ENCODE measurements around the gene SPTA1.

SPTA1 gene

GRCh38 chr1:158564608-158565007, 121.9 kb downstream of the SPTA1 start:
- no peak for DNase-seq (ENCODE audit: low read depth)
- TF ChIP-seq, protein P1, sequence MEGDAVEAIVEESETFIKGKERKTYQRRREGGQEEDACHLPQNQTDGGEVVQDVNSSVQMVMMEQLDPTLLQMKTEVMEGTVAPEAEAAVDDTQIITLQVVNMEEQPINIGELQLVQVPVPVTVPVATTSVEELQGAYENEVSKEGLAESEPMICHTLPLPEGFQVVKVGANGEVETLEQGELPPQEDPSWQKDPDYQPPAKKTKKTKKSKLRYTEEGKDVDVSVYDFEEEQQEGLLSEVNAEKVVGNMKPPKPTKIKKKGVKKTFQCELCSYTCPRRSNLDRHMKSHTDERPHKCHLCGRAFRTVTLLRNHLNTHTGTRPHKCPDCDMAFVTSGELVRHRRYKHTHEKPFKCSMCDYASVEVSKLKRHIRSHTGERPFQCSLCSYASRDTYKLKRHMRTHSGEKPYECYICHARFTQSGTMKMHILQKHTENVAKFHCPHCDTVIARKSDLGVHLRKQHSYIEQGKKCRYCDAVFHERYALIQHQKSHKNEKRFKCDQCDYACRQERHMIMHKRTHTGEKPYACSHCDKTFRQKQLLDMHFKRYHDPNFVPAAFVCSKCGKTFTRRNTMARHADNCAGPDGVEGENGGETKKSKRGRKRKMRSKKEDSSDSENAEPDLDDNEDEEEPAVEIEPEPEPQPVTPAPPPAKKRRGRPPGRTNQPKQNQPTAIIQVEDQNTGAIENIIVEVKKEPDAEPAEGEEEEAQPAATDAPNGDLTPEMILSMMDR (IDR thresholded peaks at IDR 0.05; ENCODE audit: insufficient read depth, low read depth, low read length, missing control alignments), result no peak
- no peak overlapping the region for H3K4me3 ChIP-seq (ENCODE audit: low read length)

DNA sequence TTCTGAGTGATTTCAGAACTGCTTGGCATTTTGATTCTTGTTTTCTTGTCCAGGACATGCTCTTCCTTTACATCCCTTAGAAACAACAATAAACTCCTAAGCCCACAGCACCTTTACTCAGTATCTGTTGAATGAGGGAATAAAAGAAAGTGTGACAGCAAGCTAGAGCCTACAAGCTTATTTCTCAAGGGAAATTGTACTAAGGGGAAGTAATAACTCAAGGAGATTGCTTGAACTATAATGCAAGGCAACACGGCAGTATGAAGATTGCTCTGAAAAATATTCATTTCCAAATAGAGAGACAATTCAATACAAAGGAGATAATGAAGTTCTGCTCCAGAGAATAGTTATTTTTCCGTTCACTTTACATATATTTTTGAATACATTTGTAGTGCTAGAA, 122.7 kb downstream of the SPTA1 start:
- DNase-seq (ENCODE audit: low read depth), result no peak
- TF ChIP-seq, protein P1 (IDR thresholded peaks at IDR 0.05; ENCODE audit: insufficient read depth, low read depth, low read length, missing control alignments), result no peak
- H3K4me3 ChIP-seq (ENCODE audit: low read length), result no peak overlapping the region

All from epithelial cell of esophagus (primary cell).